Mesothelial cell of epicardium (in vitro differentiated cells): Measurements from ENCODE around the gene NCOA7. TPM values are rescaled to one million over a fixed set of nuclear protein-coding genes. Genes with fewer than 3 reads are reported as not detected.

ENCODE experiments used
- DNase-seq, 2 experiments: peaks; one replicate each; pipeline ENCODE4 v3.0.0; 2021; ENCODE audit warnings: low spot score in 2 of 2; ENCODE audit not compliant: unreplicated experiment in 2 of 2
- H3K27ac Mint-ChIP-seq: 2 replicates; pipeline ENCODE4 v1.8.0; 2021; ENCODE audit warnings: mixed read lengths
- H3K27me3 Mint-ChIP-seq: 2 replicates; pipeline ENCODE4 v1.8.0; 2021; ENCODE audit warnings: low read depth, mixed read lengths
- H3K36me3 Mint-ChIP-seq: 2 replicates; pipeline ENCODE4 v1.8.0; 2021; ENCODE audit warnings: mixed read lengths
- H3K4me1 Mint-ChIP-seq: 2 replicates; pipeline ENCODE4 v1.8.0; 2021; ENCODE audit warnings: mixed read lengths
- H3K4me3 Mint-ChIP-seq: 2 replicates; pipeline ENCODE4 v1.8.0; 2021; ENCODE audit warnings: mild to moderate bottlenecking, moderate library complexity, mixed read lengths
- H3K9me3 Mint-ChIP-seq: 2 replicates; pipeline ENCODE4 v1.8.0; 2021; ENCODE audit warnings: mixed read lengths
- CTCF ChIP-seq: fragments of 200-600 bp; sonication (generic); IDR thresholded peaks from one replicate; pipeline ENCODE4 v1.5.0; 2021; ENCODE audit warnings: antibody characterized with exemption; ENCODE audit not compliant: unreplicated experiment
- total RNA-seq: library from RNA; stranded (reverse); gene quantifications from 3 replicates; pipeline ENCODE4 v1.2.1, GENCODE V29; 2021

Gene NCOA7
- total RNA-seq, 1 donor from 2014 or later, result 52.4 TPM

- Mint-ChIP-seq H3K4me3 (no peak overlapping the region), H3K9me3 (no peaks in the 10 kb centered on the region), H3K27me3 (no peaks in the 10 kb centered on the region), H3K36me3 (no peaks in the 10 kb centered on the region), H3K27ac (peak overlapping the region; percentile 2), H3K4me1 (peaks cover 45% of the 10 kb centered on the region)
- DNase-seq, result no peak
- TF ChIP-seq CTCF, result no peak
Observed at GRCh38 chr6:125939791-125940190, 149.0 kb downstream of the NCOA7 start.

- Mint-ChIP-seq H3K4me3 (no peak overlapping the region), H3K9me3 (no peaks in the 10 kb centered on the region), H3K36me3 (no peaks in the 10 kb centered on the region), H3K27ac (peak overlapping the region; percentile 94), H3K4me1 (peaks cover 51% of the 10 kb centered on the region), H3K27me3 (no peaks in the 10 kb centered on the region)
- DNase-seq, result no peak
- TF ChIP-seq CTCF, result no peak
Observed at GRCh38 chr6:125940247-125941041, 149.7 kb downstream of the NCOA7 start.

GRCh38 chr6:125942672-125943527 is 152.1 kb downstream of the NCOA7 start:
- H3K27ac Mint-ChIP-seq, result peak overlapping the region; percentile 18
- H3K4me3 Mint-ChIP-seq, result no peak overlapping the region
- H3K27me3 Mint-ChIP-seq, result no peaks in the 10 kb centered on the region
- no peak for TF ChIP-seq CTCF
- H3K36me3 Mint-ChIP-seq, result no peaks in the 10 kb centered on the region
- no peak for DNase-seq
- peaks cover 63% of the 10 kb centered on the region for H3K4me1 Mint-ChIP-seq
- no peaks in the 10 kb centered on the region for H3K9me3 Mint-ChIP-seq

GRCh38 chr6:125943528-125944433 is 153.0 kb downstream of the NCOA7 start:
- no peaks in the 10 kb centered on the region for H3K27me3 Mint-ChIP-seq
- no peaks in the 10 kb centered on the region for H3K9me3 Mint-ChIP-seq
- DNase-seq, result no peak
- TF ChIP-seq CTCF, result no peak
- H3K36me3 Mint-ChIP-seq, result no peaks in the 10 kb centered on the region
- peaks cover 63% of the 10 kb centered on the region for H3K4me1 Mint-ChIP-seq
- no peak overlapping the region for H3K4me3 Mint-ChIP-seq
- H3K27ac Mint-ChIP-seq, result peak overlapping the region; percentile 84

- no peak for TF ChIP-seq CTCF
- no peaks in the 10 kb centered on the region for H3K27me3 Mint-ChIP-seq
- H3K27ac Mint-ChIP-seq, result peak overlapping the region; percentile 84
- H3K4me1 Mint-ChIP-seq, result peaks cover 56% of the 10 kb centered on the region
- H3K36me3 Mint-ChIP-seq, result no peaks in the 10 kb centered on the region
- no peak overlapping the region for H3K4me3 Mint-ChIP-seq
- H3K9me3 Mint-ChIP-seq, result no peaks in the 10 kb centered on the region
- no peak for DNase-seq
Observed at GRCh38 chr6:125944434-125944816, 153.7 kb downstream of the NCOA7 start.
